Immature natural killer cell (primary cell): Measurements from ENCODE around the gene LRRC42. TPM values are rescaled to one million over a fixed set of nuclear protein-coding genes. Genes with fewer than 3 reads are reported as not detected.

Source experiments
- DNase-seq, 3 donors: peaks; one replicate each; pipeline ENCODE4 v3.0.0; 2022; ENCODE audit warnings: mixed read lengths in 1 of 3
- H3K27ac Mint-ChIP-seq, 6 donors: one replicate each; pipeline ENCODE4 v1.8.0; 2020; ENCODE audit warnings: mixed read lengths in 6 of 6, mild to moderate bottlenecking in 5 of 6, inconsistent platforms in 4 of 6, moderate library complexity in 3 of 6
- H3K27me3 Mint-ChIP-seq, 3 donors: one replicate each; pipeline ENCODE4 v1.8.0; 2020 to 2021; ENCODE audit warnings: low read depth in 3 of 3, mild to moderate bottlenecking in 3 of 3, mixed read lengths in 3 of 3, moderate library complexity in 3 of 3, inconsistent platforms in 1 of 3
- H3K36me3 Mint-ChIP-seq, 3 donors: one replicate each; pipeline ENCODE4 v1.8.0; 2020; ENCODE audit warnings: mixed read lengths in 3 of 3, inconsistent platforms in 2 of 3, mild to moderate bottlenecking in 2 of 3
- H3K4me1 Mint-ChIP-seq, 2 donors: one replicate each; pipeline ENCODE4 v1.8.0; 2020; ENCODE audit warnings: inconsistent platforms in 2 of 2, mild to moderate bottlenecking in 2 of 2, mixed read lengths in 2 of 2, moderate library complexity in 1 of 2
- H3K4me3 Mint-ChIP-seq, 5 donors: one replicate each; pipeline ENCODE4 v1.8.0; 2020; ENCODE audit warnings: mild to moderate bottlenecking in 5 of 5, mixed read lengths in 5 of 5, inconsistent platforms in 3 of 5, moderate library complexity in 3 of 5
- H3K9me3 Mint-ChIP-seq, 6 donors: one replicate each; pipeline ENCODE4 v1.8.0; 2020; ENCODE audit warnings: mild to moderate bottlenecking in 6 of 6, mixed read lengths in 6 of 6, inconsistent platforms in 4 of 6, moderate library complexity in 3 of 6
- polyA plus RNA-seq, 3 donors: library from polyadenylated mRNA; unstranded; fragments of 300-500 nt; fragmentation: Illumina TruSeq; gene quantifications; one replicate each; pipeline ENCODE4 v1.2.3, GENCODE V29; 2021

LRRC42 gene
- polyA plus RNA-seq, 3 donors from 2014 or later = 7.5 to 10.1 (median 9.8) TPM

- peaks cover 23 to 37% (median 28%) of the 10 kb centered on the region in 3 donors for H3K36me3 Mint-ChIP-seq
These were observed 18.7 kb upstream of the LRRC42 start for GRCh38 chr1:53927376-53927881.

GRCh38 chr1:53929246-53929960 lies 16.7 kb upstream of the LRRC42 start:
- no peak overlapping the region for H3K4me3 Mint-ChIP-seq
- H3K27me3 Mint-ChIP-seq = peaks cover 0 to 2% (median 0%) of the 10 kb centered on the region in 3 donors
- peaks cover 18 to 37% (median 30%) of the 10 kb centered on the region in 3 donors for H3K36me3 Mint-ChIP-seq
- peak overlapping the region in 2 of 6 donors; percentile 45 to 68 for H3K27ac Mint-ChIP-seq
- no peak for DNase-seq
- peaks cover 2 to 13% of the 10 kb centered on the region in 2 donors for H3K4me1 Mint-ChIP-seq
- peaks cover 0 to 2% (median 0%) of the 10 kb centered on the region in 6 donors for H3K9me3 Mint-ChIP-seq

More at GRCh38 chr1:53927376-53927881, 18.7 kb upstream of the LRRC42 start:
- Mint-ChIP-seq H3K4me1 (peaks cover 2 to 13% of the 10 kb centered on the region in 2 donors), H3K9me3 (no peaks in the 10 kb centered on the region), H3K4me3 (no peak overlapping the region), H3K27me3 (no peaks in the 10 kb centered on the region), H3K27ac (peak overlapping the region in 4 of 6 donors; percentile 5 to 24 (median 20))
- no peak for DNase-seq

GRCh38 chr1:53930932-53931331 lies 15.2 kb upstream of the LRRC42 start:
- Mint-ChIP-seq H3K9me3 (peaks cover 0 to 2% (median 0%) of the 10 kb centered on the region in 6 donors), H3K4me1 (peaks cover 2 to 13% of the 10 kb centered on the region in 2 donors), H3K27me3 (peaks cover 0 to 3% (median 0%) of the 10 kb centered on the region in 3 donors), H3K4me3 (no peak overlapping the region), H3K27ac (peak overlapping the region in 2 of 6 donors; percentile 24 to 29), H3K36me3 (peaks cover 18 to 40% (median 34%) of the 10 kb centered on the region in 3 donors)
- DNase-seq = no peak

GRCh38 chr1:53931523-53931922 lies 14.6 kb upstream of the LRRC42 start:
- Mint-ChIP-seq H3K27ac (no peak overlapping the region), H3K9me3 (peaks cover 0 to 2% (median 0%) of the 10 kb centered on the region in 6 donors), H3K4me1 (peaks cover 2 to 13% of the 10 kb centered on the region in 2 donors), H3K27me3 (peaks cover 0 to 3% (median 0%) of the 10 kb centered on the region in 3 donors), H3K4me3 (no peak overlapping the region), H3K36me3 (peaks cover 18 to 41% (median 34%) of the 10 kb centered on the region in 3 donors)
- no peak for DNase-seq

GRCh38 chr1:53934170-53934765 lies 11.9 kb upstream of the LRRC42 start:
- Mint-ChIP-seq H3K9me3 (peaks cover 0 to 2% (median 0%) of the 10 kb centered on the region in 6 donors), H3K4me3 (no peak overlapping the region), H3K27me3 (peaks cover 0 to 3% (median 0%) of the 10 kb centered on the region in 3 donors), H3K36me3 (peaks cover 13 to 38% (median 32%) of the 10 kb centered on the region in 3 donors), H3K4me1 (peaks cover 6 to 30% of the 10 kb centered on the region in 2 donors), H3K27ac (no peak overlapping the region)
- no peak for DNase-seq

- H3K4me3 Mint-ChIP-seq = no peak overlapping the region
- DNase-seq = no peak
- H3K9me3 Mint-ChIP-seq = peaks cover 0 to 2% (median 0%) of the 10 kb centered on the region in 6 donors
- peak overlapping the region in 1 of 6 donors; percentile 40 for H3K27ac Mint-ChIP-seq
- H3K27me3 Mint-ChIP-seq = peaks cover 0 to 3% (median 0%) of the 10 kb centered on the region in 3 donors
- H3K4me1 Mint-ChIP-seq = peaks cover 8 to 30% of the 10 kb centered on the region in 2 donors
- H3K36me3 Mint-ChIP-seq = peaks cover 13 to 36% (median 36%) of the 10 kb centered on the region in 3 donors
These were observed 9.7 kb upstream of the LRRC42 start for GRCh38 chr1:53936430-53936829.

- Mint-ChIP-seq H3K4me3 (no peak overlapping the region), H3K36me3 (peaks cover 13 to 35% (median 34%) of the 10 kb centered on the region in 3 donors), H3K27ac (no peak overlapping the region), H3K4me1 (peaks cover 17 to 44% of the 10 kb centered on the region in 2 donors), H3K27me3 (peaks cover 0 to 2% (median 0%) of the 10 kb centered on the region in 3 donors), H3K9me3 (peaks cover 0 to 1% (median 0%) of the 10 kb centered on the region in 6 donors)
- DNase-seq = no peak
These were observed 7.9 kb upstream of the LRRC42 start for GRCh38 chr1:53938136-53938830.

GRCh38 chr1:53942127-53942957 lies 3.8 kb upstream of the LRRC42 start:
- Mint-ChIP-seq H3K9me3 (no peaks in the 10 kb centered on the region), H3K36me3 (peaks cover 4 to 12% (median 9%) of the 10 kb centered on the region in 3 donors), H3K4me3 (no peak overlapping the region), H3K27me3 (peaks cover 5 to 18% (median 12%) of the 10 kb centered on the region in 3 donors), H3K27ac (peak overlapping the region in 4 of 6 donors; percentile 0 to 97 (median 39)), H3K4me1 (peaks cover 44 to 72% of the 10 kb centered on the region in 2 donors)
- no peak for DNase-seq

GRCh38 chr1:53943090-53943489 lies 3.1 kb upstream of the LRRC42 start:
- Mint-ChIP-seq H3K9me3 (no peaks in the 10 kb centered on the region), H3K4me3 (peak overlapping the region; percentile 11 to 99 (median 87)), H3K4me1 (peaks cover 46 to 72% of the 10 kb centered on the region in 2 donors), H3K27ac (peak overlapping the region in 5 of 6 donors; percentile 0 to 97 (median 76)), H3K27me3 (peaks cover 5 to 18% (median 12%) of the 10 kb centered on the region in 3 donors), H3K36me3 (peaks cover 0 to 7% (median 6%) of the 10 kb centered on the region in 3 donors)
- no peak for DNase-seq

- peaks cover 0 to 4% (median under 1%) of the 10 kb centered on the region in 3 donors for H3K36me3 Mint-ChIP-seq
- H3K4me3 Mint-ChIP-seq = peak overlapping the region; percentile 87 to 99 (median 94)
- H3K4me1 Mint-ChIP-seq = peaks cover 42 to 72% of the 10 kb centered on the region in 2 donors
- peaks cover 5 to 18% (median 16%) of the 10 kb centered on the region in 3 donors for H3K27me3 Mint-ChIP-seq
- H3K27ac Mint-ChIP-seq = peak overlapping the region; percentile 78 to 97 (median 90)
- no peaks in the 10 kb centered on the region for H3K9me3 Mint-ChIP-seq
- DNase-seq = no peak
These were observed 2.6 kb upstream of the LRRC42 start for GRCh38 chr1:53943490-53944043.

GRCh38 chr1:53944469-53945182 lies 1.5 kb upstream of the LRRC42 start:
- Mint-ChIP-seq H3K27ac (peak overlapping the region; percentile 91 to 97 (median 95)), H3K27me3 (peaks cover 5 to 18% (median 16%) of the 10 kb centered on the region in 3 donors), H3K4me1 (peaks cover 42 to 66% of the 10 kb centered on the region in 2 donors), H3K36me3 (peaks cover 0 to 4% (median 0%) of the 10 kb centered on the region in 3 donors), H3K9me3 (no peaks in the 10 kb centered on the region), H3K4me3 (peak overlapping the region; percentile 87 to 99 (median 94))
- no peak for DNase-seq

GRCh38 chr1:53945183-53945432 lies 1.0 kb upstream of the LRRC42 start:
- H3K27me3 Mint-ChIP-seq = peaks cover 5 to 18% (median 16%) of the 10 kb centered on the region in 3 donors
- DNase-seq = no peak
- peaks cover 41 to 61% of the 10 kb centered on the region in 2 donors for H3K4me1 Mint-ChIP-seq
- no peaks in the 10 kb centered on the region for H3K9me3 Mint-ChIP-seq
- H3K27ac Mint-ChIP-seq = peak overlapping the region; percentile 91 to 97 (median 95)
- peak overlapping the region; percentile 87 to 99 (median 94) for H3K4me3 Mint-ChIP-seq
- H3K36me3 Mint-ChIP-seq = peaks cover 0 to 3% (median 0%) of the 10 kb centered on the region in 3 donors
